ENCODE measurements around the gene ATL2.

DNA sequence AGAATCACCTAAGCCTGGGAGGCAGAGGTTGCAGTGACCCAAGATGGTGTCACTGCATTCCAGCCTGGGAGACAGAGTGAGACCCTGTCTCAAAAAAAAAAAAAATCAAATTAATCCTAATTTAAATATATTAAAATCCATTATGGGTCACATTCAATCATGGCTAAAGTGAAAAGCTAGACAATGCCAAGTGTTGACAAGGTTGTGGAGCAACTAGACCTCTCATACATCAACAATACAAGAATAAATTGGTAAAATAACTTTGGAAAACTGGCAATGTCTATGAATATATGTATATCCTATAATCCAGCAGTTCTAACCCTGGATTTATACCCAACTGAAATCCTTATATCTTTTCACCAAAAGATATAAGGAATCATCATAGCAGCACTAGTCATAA, 23.4 kb upstream of the ATL2 start:
- TF ChIP-seq, protein P1, sequence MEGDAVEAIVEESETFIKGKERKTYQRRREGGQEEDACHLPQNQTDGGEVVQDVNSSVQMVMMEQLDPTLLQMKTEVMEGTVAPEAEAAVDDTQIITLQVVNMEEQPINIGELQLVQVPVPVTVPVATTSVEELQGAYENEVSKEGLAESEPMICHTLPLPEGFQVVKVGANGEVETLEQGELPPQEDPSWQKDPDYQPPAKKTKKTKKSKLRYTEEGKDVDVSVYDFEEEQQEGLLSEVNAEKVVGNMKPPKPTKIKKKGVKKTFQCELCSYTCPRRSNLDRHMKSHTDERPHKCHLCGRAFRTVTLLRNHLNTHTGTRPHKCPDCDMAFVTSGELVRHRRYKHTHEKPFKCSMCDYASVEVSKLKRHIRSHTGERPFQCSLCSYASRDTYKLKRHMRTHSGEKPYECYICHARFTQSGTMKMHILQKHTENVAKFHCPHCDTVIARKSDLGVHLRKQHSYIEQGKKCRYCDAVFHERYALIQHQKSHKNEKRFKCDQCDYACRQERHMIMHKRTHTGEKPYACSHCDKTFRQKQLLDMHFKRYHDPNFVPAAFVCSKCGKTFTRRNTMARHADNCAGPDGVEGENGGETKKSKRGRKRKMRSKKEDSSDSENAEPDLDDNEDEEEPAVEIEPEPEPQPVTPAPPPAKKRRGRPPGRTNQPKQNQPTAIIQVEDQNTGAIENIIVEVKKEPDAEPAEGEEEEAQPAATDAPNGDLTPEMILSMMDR (IDR thresholded peaks at IDR 0.05), result no peak
- TF ChIP-seq POLR2A (IDR thresholded peaks at IDR 0.05), result no peak
